GM12878 (cell line): Measurements from ENCODE around the gene PPIG. TPM values are rescaled to one million over a fixed set of nuclear protein-coding genes. Genes with fewer than 3 reads are reported as not detected.

Source experiments
- ATAC-seq: fragments of 200-7000 bp; cut with Tn5 transposase; 3 replicates; pipeline ENCODE4 v1.9.1; 2020; ENCODE audit warnings: mild to moderate bottlenecking, moderate library complexity
- BruUV-seq: library from RNA; stranded (reverse); fragments of 400-500 nt; replicated peaks from 2 replicates; lab custom pipeline; 2021; lab: Mats Ljungman, UMichigan
- CTCF ChIA-PET: fragments of 300-600 bp; sonication (Branson Sonifier 250); formaldehyde crosslinking; extraction: SDS; loops from one replicate; lab custom pipeline; 2021; ENCODE audit warnings: inconsistent platforms; lab: Yijun Ruan, JAX
- POLR2A ChIA-PET: fragments of 350-600 bp; formaldehyde crosslinking; extraction: SDS; loops from one replicate; lab custom pipeline; 2021; ENCODE audit warnings: inconsistent platforms; lab: Charles Lee
- RAD21 ChIA-PET: fragments of 300-600 bp; sonication (Branson Sonifier 250); formaldehyde crosslinking; loops from one replicate; lab custom pipeline; 2023; ENCODE audit warnings: antibody characterized with exemption; ENCODE audit not compliant: unreplicated experiment; lab: Charles Lee
- SMC1A ChIA-PET: fragments of 300-600 bp; sonication (Branson Sonifier 250); formaldehyde crosslinking; loops from one replicate; lab custom pipeline; 2023; ENCODE audit not compliant: unreplicated experiment, uncharacterized antibody; lab: Charles Lee
- DNase-seq: peaks from one replicate; pipeline ENCODE4 v3.0.0-alpha.2; 2011; ENCODE audit warnings: low read depth, low spot score
- FAIRE-seq: peaks from 3 replicates; lab custom pipeline; 2011; peaks lifted over from hg19 to GRCh38; lab: Jason Lieb, UNC
- H2AFZ ChIP-seq: 2 replicates; pipeline ENCODE4 v1.6.0; 2011; ENCODE audit warnings: low read depth, low read length, control low read depth; ENCODE audit not compliant: control insufficient read depth
- H3K27ac ChIP-seq: 2 replicates; pipeline ENCODE4 v1.5.1; 2011; ENCODE audit warnings: control low read depth; ENCODE audit not compliant: control insufficient read depth, insufficient read depth
- H3K27me3 ChIP-seq, 2 experiments: replicated peaks in 1 of 2; 2 replicates each; pipeline versions ENCODE4 v1.6.0 to v1.6.1; 2011; ENCODE audit warnings: low read length in 1 of 2; ENCODE audit not compliant: control insufficient read depth in 2 of 2, insufficient read depth in 2 of 2
- H3K36me3 ChIP-seq, 2 experiments: 2 replicates each; pipeline ENCODE4 v1.5.1; 2011; ENCODE audit warnings: low read length in 1 of 2; ENCODE audit not compliant: control insufficient read depth in 2 of 2, insufficient read depth in 2 of 2
- H3K4me1 ChIP-seq: 2 replicates; pipeline ENCODE4 v1.6.1; 2011; ENCODE audit warnings: mild to moderate bottlenecking, low read length, moderate library complexity, mixed read lengths; ENCODE audit not compliant: control insufficient read depth, insufficient read depth
- H3K4me2 ChIP-seq: 2 replicates; pipeline ENCODE4 v1.6.0; 2011; ENCODE audit warnings: control low read depth; ENCODE audit not compliant: control insufficient read depth, insufficient read depth
- H3K4me3 ChIP-seq: fragments of 200-600 bp; sonication (generic); 2 replicates; pipeline ENCODE4 v1.5.1; 2016
- H3K79me2 ChIP-seq: 2 replicates; pipeline ENCODE4 v1.6.0; 2011; ENCODE audit warnings: low read length; ENCODE audit not compliant: control insufficient read depth, insufficient read depth
- H3K9ac ChIP-seq: 2 replicates; pipeline ENCODE4 v1.8.0; 2011; ENCODE audit warnings: low read length, control low read depth, mixed read lengths; ENCODE audit not compliant: control insufficient read depth, insufficient read depth
- H3K9me3 ChIP-seq: replicated peaks from 3 replicates; pipeline ENCODE4 v1.5.1; 2011; ENCODE audit warnings: mild to moderate bottlenecking, low read length; ENCODE audit not compliant: control insufficient read depth, insufficient read depth
- H4K20me1 ChIP-seq: 2 replicates; pipeline ENCODE4 v1.6.0; 2011; ENCODE audit not compliant: control insufficient read depth, insufficient read depth
- BHLHE40 ChIP-seq, 2 experiments: fragments of 450-650 bp in 1 of 2; IDR thresholded peaks; 2 replicates each; pipeline ENCODE4 v1.6.1; 2011 to 2017; ENCODE audit warnings: low read depth in 2 of 2, borderline replicate concordance in 1 of 2, improper control_type of control experiment in 1 of 2, low read length in 1 of 2, mild to moderate bottlenecking in 1 of 2
- CBFB ChIP-seq: IDR thresholded peaks from 2 replicates; pipeline ENCODE4 v1.6.1; 2016; ENCODE audit warnings: antibody characterized with exemption, low read depth
- CHD1 ChIP-seq: IDR thresholded peaks from 2 replicates; pipeline ENCODE4 v1.6.1; 2012; ENCODE audit warnings: low read depth, low read length, improper control_type of control experiment
- CHD2 ChIP-seq: IDR thresholded peaks from 2 replicates; pipeline ENCODE4 v1.6.1; 2011; ENCODE audit warnings: low read depth, low read length, improper control_type of control experiment, borderline replicate concordance
- EGR1 ChIP-seq, 2 experiments: IDR thresholded peaks; 1 replicate in 1 of 2; 2 replicates in 1 of 2; pipeline ENCODE4 v1.6.1; 2011 to 2012; ENCODE audit warnings: low read depth in 2 of 2, low read length in 2 of 2, borderline replicate concordance in 1 of 2, mild to moderate bottlenecking in 1 of 2, moderate library complexity in 1 of 2
- KAT2A ChIP-seq: conservative IDR thresholded peaks from 2 replicates; pipeline ENCODE4 v1.6.1; 2011; ENCODE audit warnings: low read depth, low read length; ENCODE audit not compliant: control insufficient read depth
- MTA3 ChIP-seq: IDR thresholded peaks from 2 replicates; pipeline ENCODE4 v1.6.1; 2012; ENCODE audit warnings: low read length, inconsistent platforms, borderline replicate concordance
- NFIC ChIP-seq: IDR thresholded peaks from 2 replicates; pipeline ENCODE4 v1.6.1; 2012; ENCODE audit warnings: low read depth, mild to moderate bottlenecking, inconsistent platforms, low read length, moderate library complexity
- POLR2AphosphoS2 ChIP-seq: IDR thresholded peaks from 2 replicates; pipeline ENCODE4 v1.6.1; 2011; ENCODE audit warnings: low read depth, mild to moderate bottlenecking, low read length, improper control_type of control experiment, moderate library complexity
- POLR2AphosphoS5 ChIP-seq: IDR thresholded peaks from 2 replicates; pipeline ENCODE4 v1.6.1; 2011; ENCODE audit warnings: mild to moderate bottlenecking, low read length, inconsistent platforms
- SIX5 ChIP-seq: IDR thresholded peaks from 2 replicates; pipeline ENCODE4 v1.6.1; 2011; ENCODE audit warnings: mild to moderate bottlenecking, low read depth, low read length, moderate library complexity; ENCODE audit not compliant: severe bottlenecking
- YY1 ChIP-seq: IDR thresholded peaks from 2 replicates; pipeline ENCODE4 v1.6.1; 2011; ENCODE audit warnings: low read depth, mild to moderate bottlenecking, low read length
- ZNF24 ChIP-seq: fragments of 450-650 bp; IDR thresholded peaks from 2 replicates; pipeline ENCODE4 v1.6.1; 2017; ENCODE audit warnings: antibody characterized with exemption, mild to moderate bottlenecking
- WGBS: methylation state at CpG from one replicate; pipeline ENCODE4 v1.1.6; 2016; ENCODE audit warnings: low lambda C conversion rate; ENCODE audit not compliant: insufficient replicate concordance, insufficient coverage; ENCODE audit errors: missing lambda C conversion rate; 5-methylcytosine and 5-hydroxymethylcytosine counted together
- in situ Hi-C: fragments of 300-500 bp; cut with MboI; formaldehyde crosslinking; loops from 9 replicates; pipeline ENCODE4 v1.14.3; 2018; ENCODE audit warnings: mixed read lengths
- intact Hi-C: fragments of 100-400 bp; cut with micrococcal nuclease; formaldehyde crosslinking; loops from one replicate; pipeline ENCODE4 v1.14.2; 2022; ENCODE audit not compliant: unreplicated experiment
- polyA plus RNA-seq, 11 experiments: library from polyadenylated mRNA; depleted of rRNA in 4 of 11; unstranded in 6 of 11; stranded (reverse) in 5 of 11; fragments of >200 nt; fragmentation: Nextera tagmentation in 4 of 11; fragmentation: Illumina TruSeq in 1 of 11; extraction: Ambion mirVana in 4 of 11; extraction: Trizol in 1 of 11; gene quantifications; 1 replicate in 1 of 11; 2 replicates in 10 of 11; pipeline versions ENCODE4 v1.2.1 to v1.2.3, GENCODE V29; 2011 to 2016; ENCODE audit warnings: inconsistent platforms in 2 of 11, missing spikeins in 2 of 11, low read depth in 1 of 11
- total RNA-seq, 4 experiments: library from RNA; depleted of rRNA in 3 of 4; stranded (reverse); fragments of >200 nt in 3 of 4; fragmentation: Illumina TruSeq in 1 of 4; extraction: Trizol in 1 of 4; gene quantifications; 2 replicates each; pipeline versions ENCODE4 v1.2.1 to v1.2.3, GENCODE V29; 2013 to 2021

The PPIG gene
- total and polyA plus RNA-seq, 10 of the 15 experiments (the other 5 are each of a cell fraction or from before 2014, with no cell fraction given), result 22.3 to 147 (median 95.2) TPM

DNA sequence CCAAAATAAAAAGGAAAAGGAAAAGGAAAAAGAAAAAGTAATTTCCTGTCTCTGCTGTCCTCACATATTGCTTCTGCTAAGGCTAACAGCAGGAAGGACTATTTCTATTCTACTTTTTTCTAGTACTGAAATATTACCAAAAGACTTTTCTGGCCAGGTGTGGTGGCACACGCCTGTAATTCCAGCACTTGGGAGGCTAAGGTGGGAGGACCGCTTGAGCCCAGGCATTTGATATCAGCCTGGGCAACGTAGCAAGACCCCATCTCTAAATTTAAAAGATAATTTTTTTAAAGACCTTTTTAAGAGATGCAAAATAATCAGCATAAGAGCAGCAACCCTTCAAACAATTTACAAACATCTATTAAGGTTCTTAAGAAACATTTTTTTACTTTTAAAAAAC is 41.7 kb upstream of the PPIG start:
- no peaks in the 10 kb centered on the region for H3K27me3 ChIP-seq
- SMC1A ChIA-PET, result no interaction called here
- no peaks in the 10 kb centered on the region for H3K79me2 ChIP-seq
- no peaks in the 10 kb centered on the region for H4K20me1 ChIP-seq
- FAIRE-seq (no peak), DNase-seq (no peak), ATAC-seq (no peak)
- no peak overlapping the region for H3K4me2 ChIP-seq
- no peaks in the 10 kb centered on the region for H3K4me1 ChIP-seq
- CTCF ChIA-PET, result no interaction called here
- no peak overlapping the region for H2AFZ ChIP-seq
- H3K9ac ChIP-seq, result no peak overlapping the region
- intact Hi-C loops, result no loop called here
- BruUV-seq, result no TSS peak
- no peak overlapping the region for H3K4me3 ChIP-seq
- peaks cover 0 to 13% of the 10 kb centered on the region in 2 experiments; a peak in 3 of 4 replicates for H3K36me3 ChIP-seq
- no peak overlapping the region for H3K27ac ChIP-seq
- TF ChIP-seq POLR2AphosphoS2, result no peak
- TF ChIP-seq KAT2A, result no peak
- H3K9me3 ChIP-seq, result no peaks in the 10 kb centered on the region
- POLR2A ChIA-PET, result no interaction called here
- 100% methylated on average over 3 of the region's 3 CpGs for WGBS
- RAD21 ChIA-PET, result no interaction called here
- in situ Hi-C loops, result no loop called here

DNA sequence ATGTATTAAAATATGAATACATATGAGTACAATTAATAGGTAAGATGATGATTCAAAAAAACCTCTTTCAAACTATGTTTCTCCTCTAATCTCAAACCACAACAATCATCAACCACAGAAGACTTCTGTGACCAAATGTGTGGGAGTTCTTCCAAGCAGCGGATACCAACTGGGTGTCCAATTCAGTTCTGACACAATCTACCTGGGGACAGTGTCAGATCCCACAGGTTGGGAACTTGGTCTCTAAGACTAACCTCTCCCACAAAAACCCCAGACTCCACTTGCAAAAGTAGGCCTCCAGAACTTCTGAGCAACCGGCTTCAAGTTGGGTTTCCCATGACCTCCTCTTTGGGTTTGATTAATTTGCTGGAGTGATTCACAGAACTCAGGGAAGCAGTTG is 37.4 kb upstream of the PPIG start:
- no TSS peak for BruUV-seq
- Histone ChIP-seq H3K36me3 (peaks cover 0 to 11% of the 10 kb centered on the region in 2 experiments; a peak in 2 of 4 replicates), H3K27ac (no peak overlapping the region), H3K9ac (no peak overlapping the region), H3K4me2 (no peak overlapping the region), H4K20me1 (no peaks in the 10 kb centered on the region), H3K27me3 (no peaks in the 10 kb centered on the region), H3K79me2 (no peaks in the 10 kb centered on the region), H3K9me3 (no peaks in the 10 kb centered on the region), H2AFZ (no peak overlapping the region), H3K4me1 (no peaks in the 10 kb centered on the region), H3K4me3 (no peak overlapping the region)
- ChIA-PET CTCF (no interaction called here), RAD21 (no interaction called here), POLR2A (no interaction called here), SMC1A (interaction anchor here (0.7 kb wide), 1 partner anchor 233 kb away, joined by 3 read pairs; no protein-coding TSS in a partner anchor)
- 100% methylated on average over 2 of the region's 2 CpGs for WGBS
- no peak for ATAC-seq
- in situ Hi-C loops, result no loop called here
- intact Hi-C loops, result no loop called here
- DNase-seq, result no peak
- TF ChIP-seq CHD2 (no peak), CBFB (no peak), MTA3 (no peak), ZNF24 (no peak), SIX5 (no peak), EGR1 (IDR thresholded peaks at IDR 0.05; ENCODE audit: borderline replicate concordance in 1 of 2, low read depth in 2 of 2, low read length in 2 of 2) (no peak), NFIC (no peak), POLR2AphosphoS5 (no peak), BHLHE40 (IDR thresholded peaks at IDR 0.05; ENCODE audit: borderline replicate concordance in 1 of 2, low read depth in 2 of 2, low read length in 1 of 2) (no peak), YY1 (no peak), CHD1 (no peak)
- no peak for FAIRE-seq
